ENCODE measurements around the gene HSPB9.

The HSPB9 gene

DNA sequence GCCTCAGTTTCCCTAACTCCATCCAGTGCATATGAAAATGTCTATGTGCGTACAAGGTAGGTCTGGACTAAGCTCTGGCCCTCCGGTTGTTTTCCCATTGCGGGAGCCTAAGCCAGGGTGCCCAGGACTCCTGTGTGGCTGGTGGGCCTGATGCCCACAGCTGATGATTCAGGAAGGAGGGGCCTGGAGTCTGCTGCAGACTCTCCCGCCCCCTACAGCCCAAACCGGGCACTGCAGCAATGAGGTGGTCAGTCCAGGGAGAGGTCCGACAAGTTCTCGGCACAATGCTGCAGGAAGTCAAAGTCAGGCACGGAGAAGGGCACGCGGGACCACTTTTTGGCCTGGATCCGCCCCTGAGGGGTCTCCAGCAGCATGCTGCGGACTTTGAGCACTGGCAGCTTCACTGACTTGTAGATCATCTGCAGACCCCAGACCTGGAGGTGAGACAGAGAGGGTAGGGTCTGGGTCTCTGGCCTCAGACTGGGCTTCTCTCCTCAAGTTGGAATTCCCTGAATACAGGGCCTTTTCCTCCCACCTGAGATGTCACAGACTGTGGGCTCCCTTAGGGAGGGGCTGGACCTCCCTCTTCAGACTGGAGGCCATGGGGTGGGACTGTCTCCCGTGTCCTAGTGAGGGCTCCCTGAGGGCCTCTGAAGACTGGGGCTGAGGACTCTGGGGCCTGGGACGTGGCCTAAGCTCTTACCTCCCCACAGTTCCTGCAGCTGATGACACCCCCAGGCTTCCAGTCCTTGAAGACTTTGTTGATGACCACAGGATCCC, 20.9 kb upstream of the HSPB9 start:
- DNase-seq, result peak; percentile 64

DNA sequence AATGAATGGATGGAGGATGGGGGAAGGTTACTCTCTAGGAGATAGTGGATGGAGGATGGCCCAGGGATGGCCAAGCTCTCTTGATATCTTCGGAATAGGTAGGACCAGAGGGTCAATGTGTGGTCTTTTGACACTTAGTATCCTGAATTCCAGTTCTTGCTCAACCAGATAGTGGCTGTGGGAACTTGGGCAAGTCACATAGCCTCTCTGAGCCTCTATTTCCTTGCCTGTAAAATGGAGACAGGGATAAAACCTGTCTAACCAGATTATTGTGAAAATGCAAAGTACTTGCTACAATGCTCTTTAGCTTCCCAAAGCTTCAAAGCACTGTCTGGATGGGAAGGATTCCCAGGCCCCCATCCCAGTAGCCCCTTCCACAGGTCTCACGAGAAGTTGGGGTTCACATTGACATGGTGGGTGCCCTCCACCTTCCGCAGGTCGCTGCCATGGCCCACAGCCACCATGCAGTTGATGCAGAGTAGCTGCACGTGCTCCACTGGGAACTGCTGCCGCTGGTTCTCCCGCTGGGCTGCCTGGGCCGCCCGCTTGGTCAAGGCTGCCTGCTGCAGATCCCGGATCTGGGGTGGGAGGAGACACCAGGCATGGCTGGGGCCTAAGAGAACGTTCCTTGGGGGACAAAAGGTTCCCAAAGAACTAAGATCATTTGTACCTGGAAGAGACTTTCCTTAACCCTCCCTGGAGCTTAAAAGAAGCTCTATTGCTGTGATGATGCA, 19.2 kb upstream of the HSPB9 start:
- no peak for DNase-seq

DNA sequence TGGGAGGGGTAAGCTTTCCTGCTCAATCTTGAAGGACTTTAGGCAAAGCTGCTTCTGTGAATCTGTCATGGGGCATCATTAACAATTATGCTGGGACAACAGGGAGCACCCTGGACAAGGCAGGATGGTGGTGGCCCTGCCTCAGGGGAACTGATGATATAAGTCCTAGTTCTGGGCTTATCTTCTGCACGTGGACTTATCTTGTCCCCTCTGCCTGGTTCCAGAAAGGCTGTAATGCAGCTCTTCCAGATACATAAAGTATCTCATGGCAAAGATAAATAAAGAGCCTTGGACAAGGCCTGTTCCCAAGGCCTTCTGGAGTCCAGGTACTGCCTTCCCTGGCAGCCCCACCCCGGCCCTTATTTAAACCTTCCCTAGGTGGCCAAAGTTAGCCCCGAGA, 18.3 kb upstream of the HSPB9 start:
- DNase-seq, result no peak

DNA sequence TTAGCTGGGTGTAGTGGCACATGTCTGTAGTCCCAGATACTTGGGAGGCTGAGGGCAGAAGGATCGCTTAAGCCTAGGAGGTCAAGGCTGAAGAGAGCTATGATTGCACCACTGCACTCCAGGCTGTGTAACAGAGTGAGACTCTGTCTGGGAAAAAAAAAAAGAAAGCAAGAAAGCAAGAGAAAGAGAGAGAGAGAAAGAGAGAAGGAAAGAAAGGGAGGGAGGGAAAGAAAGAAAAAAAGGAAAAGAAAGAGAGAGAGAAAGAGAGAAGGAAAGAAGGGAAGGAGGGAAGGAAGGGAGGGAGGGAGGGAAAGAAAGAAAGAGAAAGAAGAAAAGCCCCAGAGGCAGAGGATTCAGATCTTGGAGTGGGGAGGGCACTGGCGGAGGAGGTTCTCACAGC, 16.6 kb upstream of the HSPB9 start:
- DNase-seq, result no peak

DNA sequence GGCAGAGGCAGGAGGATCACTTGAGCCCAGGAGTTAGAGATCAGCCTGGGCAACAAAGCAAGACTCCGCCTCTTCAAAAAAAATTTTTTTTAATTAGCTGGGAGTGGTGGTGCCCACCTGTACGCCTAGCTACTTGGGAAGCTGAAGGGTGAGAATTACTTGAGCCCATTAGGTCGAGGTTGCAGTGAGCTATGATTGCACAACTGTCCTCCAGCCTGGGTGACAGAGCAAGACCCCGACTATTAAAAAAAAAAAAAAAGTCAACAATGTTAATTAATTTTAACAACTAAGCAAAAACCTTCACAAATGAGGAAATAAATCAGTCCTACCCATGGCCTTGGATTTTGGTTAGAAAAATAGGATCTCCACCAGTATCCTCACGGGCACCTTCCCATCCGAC, 15.5 kb upstream of the HSPB9 start:
- no peak for DNase-seq

DNA sequence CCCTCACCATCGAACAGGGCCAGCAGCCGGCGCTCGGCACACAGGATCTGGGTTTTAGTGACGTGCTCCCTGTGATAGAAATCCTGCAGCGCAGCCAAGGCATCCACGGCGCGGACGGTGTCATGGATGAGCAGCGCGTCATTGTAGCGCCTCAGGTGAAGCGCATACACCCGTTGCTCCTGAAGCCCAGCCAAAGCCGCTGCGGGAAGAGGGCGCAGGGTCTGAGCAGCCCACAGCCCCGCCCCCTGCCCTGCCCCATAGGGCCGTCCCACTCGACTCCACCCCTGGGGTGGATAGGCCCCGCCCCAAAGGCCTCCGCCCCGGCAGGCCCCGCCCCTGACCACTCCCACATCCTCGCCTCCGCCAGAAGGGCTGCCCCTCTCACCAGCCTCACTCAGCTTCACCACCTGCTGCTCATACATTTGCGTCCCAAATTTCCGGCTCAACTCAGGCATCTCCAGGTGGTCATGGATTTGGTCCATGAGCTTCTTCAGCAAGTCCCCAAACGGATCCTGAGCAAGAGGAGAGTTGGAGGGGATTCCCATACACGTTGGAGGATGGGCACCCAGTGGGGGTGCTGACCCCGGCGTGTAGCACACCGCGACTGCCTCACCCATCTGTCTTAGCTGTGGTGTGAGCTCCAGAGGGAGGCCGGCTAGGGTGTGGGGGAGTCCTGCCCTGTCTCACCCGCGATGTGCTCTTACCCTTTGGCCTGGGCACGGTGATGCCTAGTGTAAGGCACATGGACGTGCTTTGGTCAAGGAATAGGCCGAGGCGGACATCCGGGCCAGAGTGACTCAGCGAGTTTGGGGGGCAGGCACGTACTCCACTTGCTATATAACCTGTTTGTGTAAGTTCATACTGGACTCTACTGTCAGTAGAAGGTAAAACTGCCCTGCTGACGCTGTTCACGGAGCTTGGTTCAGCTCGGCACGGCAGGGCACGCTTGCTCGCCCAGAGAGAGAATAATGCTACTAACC, 14.7 kb upstream of the HSPB9 start:
- peak; percentile 91 for DNase-seq

DNA sequence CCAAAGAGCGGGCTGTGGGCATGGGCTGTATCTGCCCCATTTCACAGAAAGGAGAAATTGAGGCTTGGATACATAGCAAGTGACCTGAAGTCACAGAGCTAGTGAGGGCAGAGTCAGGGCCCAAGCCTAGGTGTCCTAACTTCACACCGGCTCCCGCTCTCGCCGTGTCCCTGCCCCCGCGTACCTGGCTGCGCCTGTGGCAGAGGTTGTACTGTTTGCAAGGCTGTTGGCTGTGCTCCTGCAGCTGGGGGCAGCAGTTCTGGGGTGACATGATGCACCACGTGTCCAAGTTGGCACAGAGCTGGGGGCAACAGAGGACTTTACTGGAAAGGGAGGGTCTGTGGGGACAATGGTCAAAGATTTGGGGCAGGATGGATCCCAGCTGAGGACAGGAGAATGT, 13.5 kb upstream of the HSPB9 start:
- DNase-seq, result no peak

DNA sequence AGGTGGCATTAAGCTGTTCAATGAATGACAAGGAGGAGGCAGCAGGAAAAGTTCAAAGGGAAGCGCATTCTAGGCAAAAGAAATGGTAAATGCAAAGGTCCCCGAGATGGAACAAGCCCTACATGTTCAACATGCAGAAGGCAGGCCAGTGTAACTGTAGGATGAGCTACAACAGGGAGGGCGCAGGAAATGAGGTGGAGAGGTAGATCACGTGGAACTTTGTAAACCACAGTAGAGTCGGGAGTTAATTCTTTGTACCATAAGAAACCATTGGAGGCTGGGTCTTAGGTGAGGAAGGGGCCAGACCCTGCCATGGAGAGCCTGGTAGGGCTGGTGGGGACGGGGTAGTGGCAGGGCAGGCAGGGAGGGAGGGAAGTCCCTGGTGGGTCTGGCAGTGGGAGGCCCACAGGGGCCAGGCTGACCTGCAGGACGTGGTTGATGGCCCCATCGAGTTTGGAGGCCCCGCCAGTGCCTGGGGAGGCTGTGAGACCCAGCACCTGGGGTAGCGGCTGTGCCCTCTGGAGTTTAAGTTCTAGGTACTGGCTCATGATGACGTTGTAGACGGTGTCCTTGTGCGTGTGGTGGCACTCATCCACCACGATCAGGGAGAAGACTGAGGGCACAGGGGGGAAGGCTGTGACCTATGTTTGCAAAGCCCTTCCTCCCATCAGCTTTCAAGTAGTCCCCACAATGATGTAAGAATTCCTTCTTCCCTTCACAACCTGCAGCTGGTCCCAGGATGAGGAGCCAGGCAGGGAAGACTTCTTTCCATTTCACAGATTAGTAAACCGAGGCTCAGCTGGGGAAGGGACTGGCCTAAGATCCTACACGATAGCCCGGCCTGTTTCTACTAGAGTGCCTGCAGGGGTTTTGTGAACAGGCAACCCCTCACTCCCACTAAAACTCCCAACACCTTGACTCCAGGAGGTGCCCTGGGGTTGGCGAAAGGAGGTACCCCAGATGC, 12.0 kb upstream of the HSPB9 start:
- DNase-seq, result no peak

DNA sequence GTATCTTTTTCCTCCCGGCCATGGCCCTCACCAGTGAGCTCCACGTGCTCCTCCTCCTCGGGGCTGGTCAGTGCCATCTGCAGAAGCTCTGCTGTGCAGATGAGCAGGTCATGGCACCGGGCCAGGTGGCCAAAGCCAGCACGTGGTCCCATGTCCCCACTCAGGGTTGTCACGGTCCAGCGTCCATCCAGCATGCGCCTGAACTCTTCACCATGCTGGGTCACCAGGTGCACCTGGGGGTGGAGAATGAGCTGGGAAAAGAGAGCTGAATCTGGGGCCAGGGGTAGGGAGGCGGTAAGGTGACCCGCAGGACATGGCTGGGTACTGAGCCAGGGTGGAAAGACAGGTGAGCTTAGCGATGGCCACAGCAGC, 11.4 kb upstream of the HSPB9 start:
- DNase-seq, result no peak

DNA sequence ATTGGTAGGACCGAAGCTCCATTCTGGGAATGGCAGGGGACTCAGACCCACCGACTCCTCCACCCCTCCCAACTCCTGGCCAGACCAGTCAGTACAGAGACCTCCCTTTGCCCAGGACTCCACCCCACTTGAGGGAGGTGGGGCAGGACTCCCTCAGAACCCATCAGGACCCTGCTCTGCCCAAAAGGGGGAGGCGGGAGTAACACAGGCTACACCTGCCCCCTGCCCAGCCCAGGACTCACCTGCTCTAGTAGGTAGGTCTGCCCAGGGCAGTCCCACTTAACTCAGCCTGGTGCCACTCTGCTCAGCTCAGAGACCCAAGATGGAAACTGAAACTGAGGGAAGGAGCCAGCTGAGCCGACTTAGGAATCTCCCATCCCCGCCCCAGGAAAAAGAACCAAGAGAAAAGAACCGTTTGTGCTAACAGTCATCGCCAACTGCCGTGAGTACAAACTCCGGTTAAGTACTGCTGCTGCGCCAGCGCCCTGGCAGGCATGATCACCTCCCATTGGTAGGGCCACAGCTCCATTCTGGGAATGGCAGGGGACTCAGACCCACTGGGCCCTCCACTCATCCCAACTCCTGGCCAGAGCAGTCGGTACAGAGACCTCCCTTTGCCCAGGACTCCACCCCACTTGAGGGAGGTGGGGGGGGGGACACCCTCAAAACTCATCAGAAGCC, 10.6 kb upstream of the HSPB9 start:
- DNase-seq, result peak; percentile 29

DNA sequence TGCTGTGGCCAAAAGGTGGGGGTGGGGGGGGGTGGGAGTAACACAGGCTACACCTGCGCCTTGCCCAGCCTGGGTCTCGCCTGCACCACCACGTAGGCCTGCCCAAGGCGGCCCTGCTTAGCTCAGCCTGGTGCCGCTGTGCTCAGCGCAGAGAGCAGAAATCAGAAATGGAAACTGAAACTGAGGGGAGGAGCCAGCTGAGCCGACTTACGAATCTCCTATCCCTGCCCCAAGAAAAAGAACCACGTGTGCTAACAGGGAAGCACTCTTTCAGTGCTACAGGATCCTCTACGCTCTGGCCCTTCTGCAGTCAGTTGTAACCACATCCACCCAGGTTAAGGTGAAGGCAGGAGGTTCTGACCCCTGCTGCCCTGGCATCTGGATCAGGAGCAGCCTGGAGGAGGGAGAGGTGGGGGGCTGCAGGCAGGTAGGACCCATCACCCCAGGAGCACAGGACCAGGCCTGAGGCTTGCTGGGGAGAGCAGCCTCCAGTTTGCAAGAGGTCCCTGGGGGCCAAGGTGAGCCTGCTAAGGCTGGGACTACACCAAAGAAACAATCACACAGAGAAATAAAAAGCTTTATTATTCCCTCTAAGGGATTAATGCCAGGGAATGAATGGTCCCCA, 9.9 kb upstream of the HSPB9 start, which contains the start of gene DHX58:
Gene DHX58 (minus strand): TSS at position 163 of the 625 bp plus-strand sequence. CDS start 822 bp downstream, outside the sequence.
- DNase-seq, result peak; percentile 88

DNA sequence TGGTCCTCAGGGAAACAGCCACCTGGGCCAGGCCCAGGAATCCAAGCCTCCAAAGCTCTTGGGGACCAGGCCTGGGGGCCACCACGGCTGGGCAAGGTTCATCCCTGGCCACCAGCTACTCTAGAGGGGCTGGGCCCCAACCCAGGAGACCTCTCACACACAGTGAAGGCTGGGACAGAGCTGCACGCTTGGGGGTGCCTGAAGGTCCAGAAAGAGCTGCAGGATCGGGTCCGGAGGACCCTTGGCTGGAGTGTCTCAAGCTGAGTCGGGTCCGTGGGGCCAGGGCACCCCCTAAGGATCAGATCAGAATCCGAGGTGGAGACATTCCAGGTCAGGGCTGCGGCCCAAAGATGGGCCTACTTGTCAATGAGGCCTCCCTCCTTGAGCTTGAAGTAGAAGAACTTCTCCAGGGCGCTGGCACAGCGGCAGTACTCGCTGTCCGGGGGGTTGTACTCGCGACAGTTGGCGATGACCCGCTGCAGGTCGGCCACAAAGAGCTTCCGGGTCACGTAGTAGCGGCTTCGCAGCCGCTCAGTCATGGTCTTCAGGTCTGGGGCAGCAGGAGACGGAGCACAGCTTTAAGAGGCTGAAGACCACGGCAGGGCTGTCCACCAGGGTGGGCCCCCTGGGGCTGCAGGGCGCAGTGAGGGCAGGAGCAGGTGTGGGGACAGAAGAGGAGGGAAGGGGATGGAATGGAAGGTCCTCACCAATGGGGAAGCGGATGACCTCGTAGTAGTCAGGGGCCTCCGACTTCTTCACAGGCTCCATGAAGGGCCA, 9.1 kb upstream of the HSPB9 start:
- DNase-seq, result no peak

DNA sequence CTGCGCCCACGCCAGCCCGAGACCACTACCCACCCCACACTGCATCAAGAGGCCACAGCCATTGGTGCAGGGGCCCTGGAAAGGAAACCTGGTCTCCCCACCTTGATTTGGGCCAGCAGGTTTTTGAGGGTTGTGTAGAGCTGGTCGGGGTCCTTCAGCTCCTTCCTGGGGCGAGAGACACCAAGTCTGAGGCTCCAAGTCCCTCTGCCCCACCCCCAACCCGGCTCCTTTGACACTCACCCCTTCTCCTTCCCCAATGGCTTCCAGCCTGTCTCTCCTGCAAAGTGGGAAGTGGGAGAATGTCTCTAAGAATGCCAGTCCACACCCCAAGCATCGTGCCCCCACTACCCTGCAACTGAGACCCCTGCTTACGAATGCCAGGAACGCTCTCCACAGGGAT, 8.5 kb upstream of the HSPB9 start:
- DNase-seq, result no peak

DNA sequence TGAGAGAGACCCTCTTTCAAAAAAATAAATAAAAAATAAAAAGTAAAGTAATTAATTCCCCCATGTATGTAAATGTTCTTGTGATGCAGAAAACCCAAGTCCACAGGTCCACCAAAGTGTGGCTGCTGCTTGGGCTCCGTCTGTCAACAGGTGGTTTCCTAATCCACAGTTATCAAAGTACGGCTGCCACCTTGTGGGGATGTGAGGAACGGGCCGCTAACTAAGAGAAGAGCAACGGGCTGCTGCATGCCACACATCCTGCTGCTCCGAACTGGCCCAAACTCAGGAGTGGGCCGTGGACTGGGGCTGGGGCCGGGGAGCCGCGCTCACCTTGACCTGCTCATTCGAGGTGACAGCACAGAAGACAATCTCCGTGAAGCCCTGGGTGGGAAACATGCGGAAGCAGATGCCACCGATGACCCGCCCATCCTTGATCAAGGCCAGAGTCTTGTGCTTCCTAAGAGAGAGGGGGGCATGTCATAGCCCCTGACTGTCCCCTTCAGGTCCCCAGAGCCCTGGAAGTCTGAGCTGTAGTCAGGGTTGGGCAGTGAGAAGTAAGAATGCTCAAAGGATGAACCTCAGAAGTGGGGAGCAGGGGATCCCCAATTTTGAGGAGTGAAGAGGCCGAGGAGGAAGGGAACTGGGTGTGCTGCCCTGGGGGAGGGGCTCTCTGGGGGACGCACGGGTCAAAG, 5.8 kb upstream of the HSPB9 start:
- DNase-seq, result peak; percentile 88

DNA sequence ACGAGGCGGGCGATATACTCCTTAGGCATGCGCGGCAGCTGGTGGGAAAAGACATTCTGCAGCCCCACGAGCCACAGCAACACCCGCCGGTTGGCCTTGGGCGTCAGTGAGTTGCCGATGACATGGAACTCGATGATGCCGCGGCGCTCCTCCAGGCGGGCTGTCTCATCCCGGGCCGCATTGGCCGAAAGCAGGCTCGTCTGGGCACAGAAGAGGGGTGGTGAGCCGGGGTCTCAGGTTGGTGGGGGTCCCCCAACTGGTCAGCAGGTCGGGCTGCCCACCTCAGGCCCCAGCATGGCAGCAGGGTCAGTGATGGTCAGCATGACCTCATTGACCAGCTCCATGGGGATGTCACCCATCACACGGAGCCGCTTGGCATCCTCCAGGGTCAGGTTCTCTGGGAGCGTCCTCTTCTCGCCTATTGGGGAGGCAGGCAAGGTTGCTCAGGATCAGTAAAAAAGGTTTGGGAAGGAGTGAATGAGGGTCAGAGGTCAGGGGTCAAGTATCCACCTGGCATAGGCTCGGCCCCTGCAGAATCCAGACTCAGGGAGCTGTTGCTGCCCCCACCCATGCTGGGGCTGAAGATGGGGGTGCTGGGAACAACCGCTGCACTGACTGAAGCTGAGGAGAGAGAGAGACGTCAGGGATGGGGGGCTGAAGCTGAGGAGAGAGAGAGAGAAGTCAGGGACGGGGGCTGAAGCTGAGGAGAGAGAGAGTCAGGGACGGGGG, 5.0 kb upstream of the HSPB9 start:
- DNase-seq, result no peak

DNA sequence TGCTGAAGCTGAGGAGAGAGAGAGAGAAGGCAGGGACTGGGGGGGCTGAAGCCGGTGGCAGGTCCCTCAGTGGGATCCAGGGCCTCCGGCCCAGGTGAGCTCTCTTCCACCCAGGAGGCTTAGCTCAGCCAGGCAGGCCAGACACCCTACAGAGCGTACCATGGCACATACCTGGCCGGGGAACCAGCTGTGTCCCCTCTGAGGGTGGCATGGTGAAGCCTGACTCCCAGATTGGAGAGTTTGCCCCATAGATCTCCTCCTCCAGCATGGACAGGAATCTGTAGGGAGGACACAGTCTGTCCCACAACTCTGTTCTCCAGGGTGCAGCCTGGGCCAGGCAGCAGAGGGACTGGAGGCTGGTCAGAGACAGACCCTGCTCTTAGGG, 4.5 kb upstream of the HSPB9 start:
- DNase-seq, result no peak

DNA sequence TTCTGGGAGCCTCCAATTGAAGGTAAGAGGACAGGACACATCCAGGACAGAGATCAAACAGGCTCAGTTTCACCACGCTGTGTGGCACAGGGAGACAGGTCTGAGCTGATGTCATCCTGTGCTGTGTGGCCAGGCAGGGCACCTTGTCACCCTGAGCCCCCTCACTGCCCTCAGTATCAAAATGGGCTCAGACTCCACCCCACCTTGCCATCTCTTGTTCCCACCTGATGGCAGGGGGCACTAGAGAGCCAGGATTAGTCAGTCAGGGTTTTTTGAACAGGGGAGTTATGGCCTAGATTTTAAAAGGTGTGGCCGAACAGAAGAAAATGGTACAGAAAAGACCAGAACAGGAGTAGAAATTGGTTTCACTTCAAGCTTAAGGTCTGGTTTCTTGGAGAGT, 4.1 kb upstream of the HSPB9 start:
- peak; percentile 46 for DNase-seq

DNA sequence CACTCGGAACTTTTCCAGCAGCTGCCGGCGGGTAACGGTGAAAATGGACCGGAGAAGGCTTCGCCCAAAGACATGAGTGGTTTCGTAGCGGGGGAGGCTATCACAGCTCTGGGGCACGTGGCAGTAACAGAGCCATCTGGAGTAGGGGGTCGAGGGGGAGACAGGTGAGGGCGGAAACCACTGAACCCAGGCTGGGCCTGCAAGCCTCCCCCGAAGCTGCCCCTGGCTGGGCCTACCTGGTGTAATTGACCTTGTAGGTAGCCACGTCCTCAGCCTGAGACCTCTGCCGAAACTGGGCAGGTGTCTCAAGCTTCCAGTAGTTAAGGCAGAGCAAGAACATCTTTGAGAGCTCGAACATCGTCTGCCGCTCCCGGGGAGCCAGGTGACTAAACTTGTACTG, 3.3 kb upstream of the HSPB9 start:
- no peak for DNase-seq
